SK-N-SH (cell line): ENCODE measurements around the gene ROPN1L. TPM values are rescaled to one million over a fixed set of nuclear protein-coding genes. Genes with fewer than 3 reads are reported as not detected.

Source experiments
- CTCF ChIA-PET: fragments of 300-600, 350-600 bp; formaldehyde crosslinking; extraction: SDS; loops from one replicate; lab custom pipeline; 2021; lab: Yijun Ruan, JAX
- POLR2A ChIA-PET: fragments of 350-600 bp; sonication (Branson Sonifier 250); formaldehyde crosslinking; extraction: SDS; loops from one replicate; lab custom pipeline; 2020; ENCODE audit warnings: antibody characterized with exemption, inconsistent platforms; lab: Yijun Ruan, JAX
- DNase-seq: peaks from one replicate; pipeline ENCODE4 v3.0.0; 2012
- H2AFZ ChIP-seq: fragments of 200-600 bp; sonication (generic); 2 replicates; pipeline ENCODE4 v1.8.1; 2016; ENCODE audit warnings: antibody characterized with exemption, mild to moderate bottlenecking, low read depth
- H3F3A ChIP-seq: fragments of 200-600 bp; sonication (generic); replicated peaks from 2 replicates; pipeline ENCODE3; 2016; ENCODE audit warnings: antibody characterized with exemption, mild to moderate bottlenecking; ENCODE audit not compliant: insufficient read depth
- H3K27ac ChIP-seq, 2 experiments: fragments of 200-500 bp in 1 of 2; fragments of 200-600 bp in 1 of 2; sonication (Bioruptor generic) in 1 of 2; sonication (generic), shearing (Covaris generic) in 1 of 2; 2 replicates each; pipeline versions ENCODE4 v1.5.1 to v1.6.1; 2014 to 2016; ENCODE audit warnings: low read depth in 2 of 2, inconsistent platforms in 1 of 2, low read length in 1 of 2, mild to moderate bottlenecking in 1 of 2, mixed read lengths in 1 of 2
- H3K27me3 ChIP-seq: fragments of 200-600 bp; sonication (generic), shearing (Covaris generic); 2 replicates; pipeline ENCODE4 v1.6.1; 2016; ENCODE audit warnings: mixed run types; ENCODE audit not compliant: insufficient read depth
- H3K36me3 ChIP-seq, 2 experiments: fragments of 200-500 bp in 1 of 2; fragments of 200-600 bp in 1 of 2; sonication (Bioruptor generic) in 1 of 2; sonication (generic) in 1 of 2; replicated peaks in 1 of 2; 2 replicates each; pipeline versions ENCODE3 to v1.5.1; 2014 to 2016; ENCODE audit warnings: low read length in 1 of 2, mild to moderate bottlenecking in 1 of 2; ENCODE audit not compliant: insufficient read depth in 2 of 2, control insufficient read depth in 1 of 2
- H3K4me1 ChIP-seq, 2 experiments: fragments of 200-500 bp in 1 of 2; fragments of 200-600 bp in 1 of 2; sonication (Bioruptor generic) in 1 of 2; sonication (generic), shearing (Covaris generic) in 1 of 2; 2 replicates each; pipeline versions ENCODE4 v1.5.1 to v1.6.1; 2014 to 2016; ENCODE audit warnings: low read depth in 1 of 2, low read length in 1 of 2, mixed run types in 1 of 2; ENCODE audit not compliant: insufficient read depth in 2 of 2, control insufficient read depth in 1 of 2
- H3K4me2 ChIP-seq: fragments of 200-600 bp; sonication (generic), shearing (Covaris generic); 2 replicates; pipeline ENCODE4 v1.6.1; 2017; ENCODE audit warnings: mixed run types
- H3K4me3 ChIP-seq, 2 experiments: fragments of 200-500 bp in 1 of 2; fragments of 200-600 bp in 1 of 2; sonication (Bioruptor generic) in 1 of 2; sonication (generic), shearing (Covaris generic) in 1 of 2; 2 replicates each; pipeline versions ENCODE4 v1.5.1 to v1.8.1; 2014 to 2016; ENCODE audit warnings: low read depth in 2 of 2, inconsistent platforms in 1 of 2, low read length in 1 of 2, mild to moderate bottlenecking in 1 of 2, mixed read lengths in 1 of 2, moderate library complexity in 1 of 2
- H3K79me2 ChIP-seq: fragments of 200-600 bp; sonication (generic); 2 replicates; pipeline ENCODE4 v1.8.1; 2017; ENCODE audit warnings: mild to moderate bottlenecking; ENCODE audit not compliant: insufficient read depth
- H3K9ac ChIP-seq: fragments of 200-600 bp; sonication (generic); 2 replicates; pipeline ENCODE4 v1.6.1; 2017; ENCODE audit warnings: mixed run types
- H3K9me2 ChIP-seq: fragments of 200-600 bp; sonication (generic); 2 replicates; pipeline ENCODE4 v1.6.1; 2017; ENCODE audit warnings: mixed run types
- H3K9me3 ChIP-seq: fragments of 200-600 bp; sonication (generic); 2 replicates; pipeline ENCODE4 v1.6.1; 2017; ENCODE audit warnings: mixed run types, mild to moderate bottlenecking, moderate library complexity
- H4K20me1 ChIP-seq: fragments of 200-600 bp; sonication (generic); 2 replicates; pipeline ENCODE4 v1.6.1; 2017; ENCODE audit warnings: mild to moderate bottlenecking, mixed run types; ENCODE audit not compliant: insufficient read depth
- CHD2 ChIP-seq: fragments of 150-350 bp; IDR thresholded peaks from 2 replicates; pipeline ENCODE4 v1.6.1; 2018; ENCODE audit warnings: low read length; ENCODE audit not compliant: partially characterized antibody
- EP300 ChIP-seq, 2 experiments: IDR thresholded peaks; 2 replicates each; pipeline versions ENCODE4 v1.4.0 to v1.6.1; 2012; ENCODE audit warnings: borderline replicate concordance in 1 of 2, low read depth in 1 of 2, low read length in 1 of 2
- EZH2phosphoT487 ChIP-seq: fragments of 200-600 bp; sonication (generic); IDR thresholded peaks from 2 replicates; pipeline ENCODE4 v1.6.1; 2017; ENCODE audit warnings: low read depth, mixed run types, mild to moderate bottlenecking, antibody characterized with exemption, moderate library complexity, borderline replicate concordance
- FOXJ3 ChIP-seq: sonication (generic); formaldehyde crosslinking; IDR thresholded peaks from 2 replicates; pipeline ENCODE4 v1.5.1; 2020; ENCODE audit warnings: mild to moderate bottlenecking, missing genetic modification reagents
- GABPA ChIP-seq: IDR thresholded peaks from 2 replicates; pipeline ENCODE4 v1.4.0; 2012; ENCODE audit warnings: low read depth, mild to moderate bottlenecking
- GATA2 ChIP-seq: sonication (generic); formaldehyde crosslinking; IDR thresholded peaks from 2 replicates; pipeline ENCODE4 v1.5.0; 2020; ENCODE audit warnings: mild to moderate bottlenecking, missing genetic modification reagents
- IRF3 ChIP-seq: fragments of 150-350 bp; IDR thresholded peaks from 2 replicates; pipeline ENCODE4 v1.6.1; 2016; ENCODE audit warnings: mild to moderate bottlenecking, low read depth, low read length
- JUND ChIP-seq: IDR thresholded peaks from 2 replicates; pipeline ENCODE4 v1.4.0; 2012
- MAX ChIP-seq: IDR thresholded peaks from 2 replicates; pipeline ENCODE4 v1.4.0; 2012; ENCODE audit warnings: low read depth
- NFIC ChIP-seq: IDR thresholded peaks from 2 replicates; pipeline ENCODE4 v1.4.0; 2012; ENCODE audit warnings: borderline replicate concordance
- NRF1 ChIP-seq: IDR thresholded peaks from 2 replicates; pipeline ENCODE4 v1.6.1; 2012; ENCODE audit warnings: low read depth, mild to moderate bottlenecking, low read length
- POLR2AphosphoS5 ChIP-seq: IDR thresholded peaks from 2 replicates; pipeline ENCODE4 v1.6.1; 2012; ENCODE audit warnings: low read depth, low read length
- RCOR1 ChIP-seq: fragments of 150-350 bp; IDR thresholded peaks from 2 replicates; pipeline ENCODE4 v1.6.1; 2017; ENCODE audit warnings: antibody characterized with exemption, low read length
- RFX5 ChIP-seq: IDR thresholded peaks from 2 replicates; pipeline ENCODE4 v1.6.1; 2012; ENCODE audit warnings: mild to moderate bottlenecking, improper control_type of control experiment, low read length
- RXRA ChIP-seq: IDR thresholded peaks from 2 replicates; pipeline ENCODE4 v1.4.0; 2012; ENCODE audit warnings: low read depth, mild to moderate bottlenecking, borderline replicate concordance
- TCF12 ChIP-seq: IDR thresholded peaks from 2 replicates; pipeline ENCODE4 v1.4.0; 2012
- YY1 ChIP-seq: IDR thresholded peaks from 2 replicates; pipeline ENCODE4 v1.4.0; 2012; ENCODE audit warnings: low read depth, mild to moderate bottlenecking
- ZBTB33 ChIP-seq: IDR thresholded peaks from 2 replicates; pipeline ENCODE4 v1.4.0; 2012; ENCODE audit warnings: low read depth, borderline replicate concordance
- WGBS: methylation state at CpG from one replicate; pipeline ENCODE4 v1.1.6; 2017; ENCODE audit warnings: low lambda C conversion rate; 5-methylcytosine and 5-hydroxymethylcytosine counted together
- polyA plus RNA-seq, 3 experiments: library from polyadenylated mRNA; depleted of rRNA; stranded (reverse); fragments of >200 nt; gene quantifications; 2 replicates each; pipeline ENCODE4 v1.2.3, GENCODE V29; 2012

Gene ROPN1L
- polyA plus RNA-seq, 1 of the 3 experiments (the other 2 are of a cell fraction) = 0.31 TPM

- ChIA-PET POLR2A (no interaction called here), CTCF (interaction anchor here (2.9 kb wide), 1 partner anchor 13 kb away, joined by 10 read pairs; no protein-coding TSS in a partner anchor)
- Histone ChIP-seq H3K9me2 (no peaks in the 10 kb centered on the region), H3K4me2 (no peak overlapping the region), H3K36me3 (peaks cover 86 to 89% of the 10 kb centered on the region in 2 experiments), H4K20me1 (no peaks in the 10 kb centered on the region), H3K79me2 (no peaks in the 10 kb centered on the region), H3K4me3 (no peak overlapping the region), H3K9me3 (no peaks in the 10 kb centered on the region), H3K4me1 (no peaks in the 10 kb centered on the region; a peak in 1 of 4 replicates), H3K9ac (no peak overlapping the region), H3F3A (no peaks in the 10 kb centered on the region), H3K27me3 (no peaks in the 10 kb centered on the region), H2AFZ (no peak overlapping the region), H3K27ac (no peak overlapping the region)
- WGBS = 94% methylated on average over 5 of the region's 5 CpGs
- DNase-seq = no peak
- TF ChIP-seq IRF3 (no peak), MAX (no peak), FOXJ3 (CRISPR knock-in tag) (no peak), TCF12 (no peak), CHD2 (no peak), NFIC (no peak), GABPA (no peak), YY1 (no peak), RXRA (no peak), EZH2phosphoT487 (no peak), EP300 (IDR thresholded peaks at IDR 0.05; ENCODE audit: borderline replicate concordance in 1 of 2, low read depth in 1 of 2, low read length in 1 of 2) (no peak), POLR2AphosphoS5 (no peak), RFX5 (no peak), NRF1 (no peak), JUND (no peak), RCOR1 (no peak), GATA2 (CRISPR knock-in tag) (no peak), ZBTB33 (no peak)
Observed at GRCh38 chr5:10411336-10411735, 30.3 kb upstream of the ROPN1L start.
